Liver (tissue), 9 donors: ENCODE results near the gene CNTF. TPM values are rescaled to one million over a fixed set of nuclear protein-coding genes. Genes with fewer than 3 reads are reported as not detected.

Source experiments
- DNase-seq: peaks from one replicate; pipeline ENCODE4 v3.0.0-alpha.2; 2017; ENCODE audit warnings: low spot score
- H3K27ac ChIP-seq, 2 donors: one replicate each; pipeline ENCODE4 v1.7.0; 2013; ENCODE audit warnings: inconsistent platforms in 2 of 2, low read length in 2 of 2, control low read depth in 1 of 2, low read depth in 1 of 2, mild to moderate bottlenecking in 1 of 2
- H3K27me3 ChIP-seq, 4 donors: one replicate each; pipeline versions ENCODE4 v1.6.1 to v1.7.0; 2013; ENCODE audit warnings: low read length in 3 of 4, inconsistent platforms in 1 of 4, mild to moderate bottlenecking in 1 of 4, moderate library complexity in 1 of 4; ENCODE audit not compliant: control insufficient read depth in 4 of 4, insufficient read depth in 4 of 4
- H3K36me3 ChIP-seq, 4 donors: one replicate each; pipeline versions ENCODE4 v1.6.1 to v1.7.0; 2013; ENCODE audit warnings: low read length in 3 of 4, mild to moderate bottlenecking in 3 of 4, low read depth in 1 of 4, moderate library complexity in 1 of 4; ENCODE audit not compliant: control insufficient read depth in 4 of 4, insufficient read depth in 3 of 4
- H3K4me1 ChIP-seq, 4 donors: one replicate each; pipeline versions ENCODE4 v1.6.1 to v1.7.0; 2013; ENCODE audit warnings: low read length in 3 of 4, mild to moderate bottlenecking in 3 of 4, moderate library complexity in 1 of 4; ENCODE audit not compliant: control insufficient read depth in 4 of 4, insufficient read depth in 4 of 4
- H3K4me3 ChIP-seq, 3 donors: one replicate each; pipeline versions ENCODE4 v1.6.1 to v1.7.0; 2013; ENCODE audit warnings: low read length in 3 of 3, control low read depth in 1 of 3, low read depth in 1 of 3, mild to moderate bottlenecking in 1 of 3
- H3K9ac ChIP-seq, 2 donors: one replicate each; pipeline ENCODE4 v1.7.0; 2013; ENCODE audit warnings: low read length in 2 of 2, mild to moderate bottlenecking in 2 of 2, moderate library complexity in 2 of 2, control low read depth in 1 of 2, low read depth in 1 of 2
- H3K9me3 ChIP-seq, 4 donors: one replicate each; pipeline versions ENCODE4 v1.6.1 to v1.7.0; 2013; ENCODE audit warnings: low read length in 3 of 4; ENCODE audit not compliant: control insufficient read depth in 4 of 4
- EGR1 ChIP-seq, 2 donors: IDR thresholded peaks; 2 replicates each; pipeline ENCODE4 v1.6.1; 2016 to 2018; ENCODE audit warnings: antibody characterized with exemption in 2 of 2, low read depth in 2 of 2
- HNF4A ChIP-seq, 2 donors: conservative IDR thresholded peaks; 2 replicates each; pipeline ENCODE4 v1.6.1; 2016; ENCODE audit warnings: antibody characterized with exemption in 2 of 2, mild to moderate bottlenecking in 2 of 2
- HNF4G ChIP-seq: IDR thresholded peaks from 2 replicates; pipeline ENCODE4 v1.6.1; 2016; ENCODE audit warnings: antibody characterized with exemption
- JUND ChIP-seq, 2 donors: IDR thresholded peaks; 2 replicates each; pipeline ENCODE4 v1.6.1; 2016; ENCODE audit warnings: antibody characterized with exemption in 2 of 2
- RAD21 ChIP-seq, 2 donors: IDR thresholded peaks; 2 replicates each; pipeline ENCODE4 v1.6.1; 2016; ENCODE audit warnings: antibody characterized with exemption in 2 of 2, mild to moderate bottlenecking in 2 of 2
- RXRA ChIP-seq, 2 donors: IDR thresholded peaks; 2 replicates each; pipeline ENCODE4 v1.6.1; 2017 to 2018; ENCODE audit warnings: antibody characterized with exemption in 2 of 2, mild to moderate bottlenecking in 1 of 2
- SP1 ChIP-seq: IDR thresholded peaks from 2 replicates; pipeline ENCODE4 v1.6.1; 2018; ENCODE audit warnings: antibody characterized with exemption, mild to moderate bottlenecking
- TAF1 ChIP-seq: conservative IDR thresholded peaks from 2 replicates; pipeline ENCODE4 v1.6.1; 2016; ENCODE audit warnings: antibody characterized with exemption, mild to moderate bottlenecking
- WGBS: extraction: QIAGEN DNeasy Blood & Tissue Kit; methylation state at CpG from one replicate; pipeline ENCODE4 v1.1.7; 2013; 5-methylcytosine and 5-hydroxymethylcytosine counted together
- polyA plus RNA-seq, 2 donors: library from polyadenylated mRNA; stranded (reverse) in 1 of 2; unstranded in 1 of 2; fragments of 200-250 nt in 1 of 2; fragments of >200 nt in 1 of 2; fragmentation: Nextera tagmentation in 1 of 2; extraction: Ambion mirVana in 1 of 2; gene quantifications; one replicate each; pipeline versions ENCODE4 v1.2.1 to v1.2.3, GENCODE V29; 2013 to 2015
- total RNA-seq, 2 donors: library from RNA; depleted of rRNA; stranded (reverse); fragments of >200 nt; gene quantifications; one replicate each; pipeline ENCODE4 v1.2.3, GENCODE V29; 2014
- TF ChIP-seq, protein P1 (sequence below): IDR thresholded peaks from 2 replicates; pipeline ENCODE4 v1.6.1; 2016; ENCODE audit warnings: antibody characterized with exemption
- TF ChIP-seq, protein P2 (sequence below): IDR thresholded peaks from 2 replicates; pipeline ENCODE4 v1.6.1; 2016; ENCODE audit warnings: antibody characterized with exemption, mild to moderate bottlenecking
- TF ChIP-seq, protein P3 (sequence below): IDR thresholded peaks from 2 replicates; pipeline ENCODE4 v1.6.1; 2016; ENCODE audit warnings: antibody characterized with exemption
- TF ChIP-seq, protein P4 (sequence below): IDR thresholded peaks from 2 replicates; pipeline ENCODE4 v1.6.1; 2016; ENCODE audit warnings: antibody characterized with exemption
- TF ChIP-seq, protein P5 (sequence below): fragments of 150-350 bp; IDR thresholded peaks from 2 replicates; pipeline ENCODE4 v1.5.1; 2017; ENCODE audit warnings: improper control_type of control experiment, low read depth, low read length; ENCODE audit not compliant: missing input control
- donor health status: healthy.
- donor health status: healthy.
- donor health status: healthy.
- donor health status: healthy.
- donor health status: healthy.

CNTF gene
- total and polyA plus RNA-seq, 4 donors = 0.18 to 3.8 (median 0.66) TPM

DNA sequence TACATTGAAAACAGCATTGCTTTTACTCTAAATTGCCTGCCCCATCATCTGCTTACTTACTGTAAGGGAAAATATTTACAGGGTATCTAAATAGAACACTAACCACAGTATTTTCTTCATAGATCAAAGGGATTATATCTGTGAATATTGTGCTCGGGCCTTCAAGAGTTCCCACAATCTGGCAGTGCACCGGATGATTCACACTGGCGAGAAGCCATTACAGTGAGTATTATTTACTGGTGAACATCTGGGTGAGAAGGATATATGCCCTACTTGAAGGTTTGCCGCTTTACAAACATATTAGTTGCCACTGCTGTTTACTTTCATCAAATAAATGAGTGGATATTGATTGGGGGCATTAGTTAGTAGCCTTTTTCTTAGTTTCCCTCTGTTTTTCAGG is 5.9 kb upstream of the CNTF start:
- peaks cover 2 to 81% (median 75%) of the 10 kb centered on the region in 4 donors for H3K36me3 ChIP-seq
- no peaks in the 10 kb centered on the region for H3K9me3 ChIP-seq
- no peak overlapping the region for H3K27ac ChIP-seq
- no peaks in the 10 kb centered on the region for H3K27me3 ChIP-seq
- H3K9ac ChIP-seq = no peak overlapping the region
- 75% methylated on average over 4 of the region's 4 CpGs for WGBS
- no peak overlapping the region for H3K4me3 ChIP-seq
- TF ChIP-seq HNF4G (no peak), RXRA (IDR thresholded peaks at IDR 0.05) (no peak), RAD21 (IDR thresholded peaks at IDR 0.05) (no peak), SP1 (no peak), EGR1 (IDR thresholded peaks at IDR 0.05; ENCODE audit: low read depth in 2 of 2) (no peak), TAF1 (no peak)
- TF ChIP-seq, protein P1, sequence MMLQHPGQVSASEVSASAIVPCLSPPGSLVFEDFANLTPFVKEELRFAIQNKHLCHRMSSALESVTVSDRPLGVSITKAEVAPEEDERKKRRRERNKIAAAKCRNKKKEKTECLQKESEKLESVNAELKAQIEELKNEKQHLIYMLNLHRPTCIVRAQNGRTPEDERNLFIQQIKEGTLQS = no peak
- TF ChIP-seq, protein P2, sequence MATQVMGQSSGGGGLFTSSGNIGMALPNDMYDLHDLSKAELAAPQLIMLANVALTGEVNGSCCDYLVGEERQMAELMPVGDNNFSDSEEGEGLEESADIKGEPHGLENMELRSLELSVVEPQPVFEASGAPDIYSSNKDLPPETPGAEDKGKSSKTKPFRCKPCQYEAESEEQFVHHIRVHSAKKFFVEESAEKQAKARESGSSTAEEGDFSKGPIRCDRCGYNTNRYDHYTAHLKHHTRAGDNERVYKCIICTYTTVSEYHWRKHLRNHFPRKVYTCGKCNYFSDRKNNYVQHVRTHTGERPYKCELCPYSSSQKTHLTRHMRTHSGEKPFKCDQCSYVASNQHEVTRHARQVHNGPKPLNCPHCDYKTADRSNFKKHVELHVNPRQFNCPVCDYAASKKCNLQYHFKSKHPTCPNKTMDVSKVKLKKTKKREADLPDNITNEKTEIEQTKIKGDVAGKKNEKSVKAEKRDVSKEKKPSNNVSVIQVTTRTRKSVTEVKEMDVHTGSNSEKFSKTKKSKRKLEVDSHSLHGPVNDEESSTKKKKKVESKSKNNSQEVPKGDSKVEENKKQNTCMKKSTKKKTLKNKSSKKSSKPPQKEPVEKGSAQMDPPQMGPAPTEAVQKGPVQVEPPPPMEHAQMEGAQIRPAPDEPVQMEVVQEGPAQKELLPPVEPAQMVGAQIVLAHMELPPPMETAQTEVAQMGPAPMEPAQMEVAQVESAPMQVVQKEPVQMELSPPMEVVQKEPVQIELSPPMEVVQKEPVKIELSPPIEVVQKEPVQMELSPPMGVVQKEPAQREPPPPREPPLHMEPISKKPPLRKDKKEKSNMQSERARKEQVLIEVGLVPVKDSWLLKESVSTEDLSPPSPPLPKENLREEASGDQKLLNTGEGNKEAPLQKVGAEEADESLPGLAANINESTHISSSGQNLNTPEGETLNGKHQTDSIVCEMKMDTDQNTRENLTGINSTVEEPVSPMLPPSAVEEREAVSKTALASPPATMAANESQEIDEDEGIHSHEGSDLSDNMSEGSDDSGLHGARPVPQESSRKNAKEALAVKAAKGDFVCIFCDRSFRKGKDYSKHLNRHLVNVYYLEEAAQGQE = no peak
- TF ChIP-seq, protein P3, sequence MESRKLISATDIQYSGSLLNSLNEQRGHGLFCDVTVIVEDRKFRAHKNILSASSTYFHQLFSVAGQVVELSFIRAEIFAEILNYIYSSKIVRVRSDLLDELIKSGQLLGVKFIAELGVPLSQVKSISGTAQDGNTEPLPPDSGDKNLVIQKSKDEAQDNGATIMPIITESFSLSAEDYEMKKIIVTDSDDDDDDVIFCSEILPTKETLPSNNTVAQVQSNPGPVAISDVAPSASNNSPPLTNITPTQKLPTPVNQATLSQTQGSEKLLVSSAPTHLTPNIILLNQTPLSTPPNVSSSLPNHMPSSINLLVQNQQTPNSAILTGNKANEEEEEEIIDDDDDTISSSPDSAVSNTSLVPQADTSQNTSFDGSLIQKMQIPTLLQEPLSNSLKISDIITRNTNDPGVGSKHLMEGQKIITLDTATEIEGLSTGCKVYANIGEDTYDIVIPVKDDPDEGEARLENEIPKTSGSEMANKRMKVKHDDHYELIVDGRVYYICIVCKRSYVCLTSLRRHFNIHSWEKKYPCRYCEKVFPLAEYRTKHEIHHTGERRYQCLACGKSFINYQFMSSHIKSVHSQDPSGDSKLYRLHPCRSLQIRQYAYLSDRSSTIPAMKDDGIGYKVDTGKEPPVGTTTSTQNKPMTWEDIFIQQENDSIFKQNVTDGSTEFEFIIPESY = no peak
- TF ChIP-seq, protein P4, sequence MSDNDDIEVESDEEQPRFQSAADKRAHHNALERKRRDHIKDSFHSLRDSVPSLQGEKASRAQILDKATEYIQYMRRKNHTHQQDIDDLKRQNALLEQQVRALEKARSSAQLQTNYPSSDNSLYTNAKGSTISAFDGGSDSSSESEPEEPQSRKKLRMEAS = no peak
- TF ChIP-seq, protein P5, sequence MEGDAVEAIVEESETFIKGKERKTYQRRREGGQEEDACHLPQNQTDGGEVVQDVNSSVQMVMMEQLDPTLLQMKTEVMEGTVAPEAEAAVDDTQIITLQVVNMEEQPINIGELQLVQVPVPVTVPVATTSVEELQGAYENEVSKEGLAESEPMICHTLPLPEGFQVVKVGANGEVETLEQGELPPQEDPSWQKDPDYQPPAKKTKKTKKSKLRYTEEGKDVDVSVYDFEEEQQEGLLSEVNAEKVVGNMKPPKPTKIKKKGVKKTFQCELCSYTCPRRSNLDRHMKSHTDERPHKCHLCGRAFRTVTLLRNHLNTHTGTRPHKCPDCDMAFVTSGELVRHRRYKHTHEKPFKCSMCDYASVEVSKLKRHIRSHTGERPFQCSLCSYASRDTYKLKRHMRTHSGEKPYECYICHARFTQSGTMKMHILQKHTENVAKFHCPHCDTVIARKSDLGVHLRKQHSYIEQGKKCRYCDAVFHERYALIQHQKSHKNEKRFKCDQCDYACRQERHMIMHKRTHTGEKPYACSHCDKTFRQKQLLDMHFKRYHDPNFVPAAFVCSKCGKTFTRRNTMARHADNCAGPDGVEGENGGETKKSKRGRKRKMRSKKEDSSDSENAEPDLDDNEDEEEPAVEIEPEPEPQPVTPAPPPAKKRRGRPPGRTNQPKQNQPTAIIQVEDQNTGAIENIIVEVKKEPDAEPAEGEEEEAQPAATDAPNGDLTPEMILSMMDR = no peak
- H3K4me1 ChIP-seq = no peaks in the 10 kb centered on the region
- no peak for DNase-seq

DNA sequence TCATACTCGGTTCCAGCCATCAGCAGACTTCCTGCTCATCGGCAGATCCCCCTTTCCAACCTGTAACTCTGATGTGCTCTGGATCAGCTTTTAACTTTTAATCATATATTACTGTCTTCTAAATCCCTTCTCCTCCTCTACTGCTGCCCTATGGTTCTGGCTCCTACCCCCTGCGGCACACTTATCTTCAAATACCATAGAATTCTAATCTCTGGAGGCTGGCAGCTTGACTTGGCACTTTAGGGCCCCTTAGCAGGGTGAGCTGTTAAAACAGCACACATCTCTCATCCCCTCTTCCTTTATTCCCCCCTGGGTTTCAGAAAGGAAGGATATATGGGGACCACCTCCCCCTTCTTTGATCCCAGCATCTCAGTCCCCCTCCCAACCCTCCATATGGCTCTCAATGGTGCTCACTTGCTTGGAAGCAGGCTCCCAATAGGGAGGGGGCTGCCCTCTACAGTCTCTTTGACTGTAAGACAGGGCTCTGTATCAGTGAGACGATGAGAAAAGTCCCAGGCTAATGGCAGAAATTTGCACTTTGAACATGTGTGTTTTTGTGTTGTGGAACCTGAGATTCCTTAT is 4.4 kb upstream of the CNTF start:
- Histone ChIP-seq H3K9me3 (no peaks in the 10 kb centered on the region), H3K4me1 (no peaks in the 10 kb centered on the region), H3K9ac (no peak overlapping the region), H3K4me3 (no peak overlapping the region), H3K36me3 (peaks cover 0 to 75% (median 66%) of the 10 kb centered on the region in 4 donors), H3K27me3 (no peaks in the 10 kb centered on the region), H3K27ac (no peak overlapping the region)
- 81% methylated on average over 4 of the region's 4 CpGs for WGBS
- no peak for DNase-seq
- peak in 1 of 2 donors; percentile 43 for TF ChIP-seq HNF4A (conservative IDR thresholded peaks at IDR 0.05)
- TF ChIP-seq, protein P5 = peak; percentile 10
- TF ChIP-seq TAF1 = no peak
- peak; percentile 31 to 62 for TF ChIP-seq RAD21 (IDR thresholded peaks at IDR 0.05)
- TF ChIP-seq JUND (IDR thresholded peaks at IDR 0.05) = no peak
